ENCODE measurements around the gene ERC2. TPM values are rescaled to one million over a fixed set of nuclear protein-coding genes. Genes with fewer than 3 reads are reported as not detected.

Gene ERC2
- total and polyA plus RNA-seq, 2 of the 8 experiments (the other 6 are each of a cell fraction or from before 2014, with no cell fraction given): 16.4 to 22.8 TPM

- Histone ChIP-seq H2BK15ac (ENCODE audit: low read length) (no peak overlapping the region), H2AFZ (ENCODE audit: low read length) (no peak overlapping the region), H3K23ac (ENCODE audit: insufficient read length) (no peak overlapping the region), H4K91ac (replicated peaks; ENCODE audit: insufficient read length, low read length) (no peak overlapping the region), H2BK120ac (replicated peaks; ENCODE audit: low read depth, low read length) (no peak overlapping the region), H3K56ac (replicated peaks; ENCODE audit: insufficient read length, low read depth, low read length) (no peak overlapping the region), H2BK20ac (ENCODE audit: low read length) (no peak overlapping the region), H3K4me2 (ENCODE audit: insufficient read depth in 1 of 2, low read depth in 2 of 2, low read length in 2 of 2) (no peak overlapping the region), H3K9me3 (ENCODE audit: insufficient read depth in 2 of 2, low read depth in 1 of 2, low read length in 1 of 2) (no peaks in the 10 kb centered on the region; a peak in 1 of 4 replicates), H2BK5ac (ENCODE audit: low read depth, low read length) (no peak overlapping the region), H3K14ac (ENCODE audit: insufficient read length) (no peak overlapping the region), H3K18ac (ENCODE audit: extremely low read depth, low read length) (no peak overlapping the region), H3K4ac (replicated peaks; ENCODE audit: insufficient read length, low read depth, low read length) (no peak overlapping the region), H3K36me3 (ENCODE audit: control insufficient read depth in 2 of 4, insufficient read depth in 4 of 4, low read length in 3 of 4) (peaks cover 0 to 5% (median 0%) of the 10 kb centered on the region in 4 experiments; a peak in 2 of 8 replicates), H4K5ac (ENCODE audit: insufficient read length, low read depth, low read length) (no peak overlapping the region), H4K8ac (ENCODE audit: extremely low read depth, insufficient read depth, low read length) (no peak overlapping the region), H3K4me1 (replicated peaks in 1 of 4; ENCODE audit: control insufficient read depth in 3 of 4, insufficient read depth in 4 of 4, low read length in 3 of 4) (peaks cover 3 to 17% (median 11%) of the 10 kb centered on the region in 4 experiments), H3K79me1 (ENCODE audit: low read depth, low read length) (no peaks in the 10 kb centered on the region), H3K27me3 (replicated peaks in 1 of 4; ENCODE audit: control insufficient read depth in 3 of 4, extremely low read depth in 1 of 4, insufficient read depth in 3 of 4, low read length in 3 of 4) (no peaks in the 10 kb centered on the region), H2AK5ac (ENCODE audit: low read depth, low read length) (no peak overlapping the region), H3K4me3 (ENCODE audit: extremely low read depth in 1 of 4, insufficient read depth in 2 of 4, low read depth in 3 of 4, low read length in 4 of 4) (no peak overlapping the region), H2BK12ac (ENCODE audit: low read depth, low read length) (no peak overlapping the region), H3K9ac (replicated peaks in 1 of 4; ENCODE audit: extremely low read depth in 1 of 4, low read depth in 3 of 4, low read length in 3 of 4) (no peak overlapping the region), H3K27ac (ENCODE audit: low read depth, low read length) (no peak overlapping the region), H4K20me1 (replicated peaks in 1 of 2; ENCODE audit: control insufficient read depth in 1 of 2, insufficient read depth in 2 of 2, low read length in 2 of 2) (no peaks in the 10 kb centered on the region), H3K79me2 (ENCODE audit: control insufficient read depth in 1 of 2, insufficient read depth in 2 of 2, low read length in 2 of 2) (no peaks in the 10 kb centered on the region), H3K23me2 (ENCODE audit: low read depth, low read length) (no peaks in the 10 kb centered on the region)
- no peak for DNase-seq (ENCODE audit: low read depth in 1 of 2, low spot score in 2 of 2)
- POLR2A ChIA-PET (ENCODE audit: partially characterized antibody): no interaction called here
- CTCF ChIA-PET (ENCODE audit: partially characterized antibody): interaction anchor here (0.5 to 4.5 kb wide), 6 partner anchors 11 to 296 kb away, joined by 3 to 42 read pairs (median 4); no protein-coding TSS in a partner anchor
- no peak for FAIRE-seq
- TF ChIP-seq SIRT6 (IDR thresholded peaks at IDR 0.05; ENCODE audit: low read length) (no peak), RNF2 (IDR thresholded peaks at IDR 0.05; ENCODE audit: borderline replicate concordance, low read depth, low read length, missing control alignments, poor library complexity, severe bottlenecking) (no peak), ZNF274 (IDR thresholded peaks at IDR 0.05; ENCODE audit: borderline replicate concordance, extremely low read depth, low read length) (no peak), CTBP2 (IDR thresholded peaks at IDR 0.05; ENCODE audit: borderline replicate concordance, insufficient read depth, insufficient read length, low read length) (no peak), TEAD4 (IDR thresholded peaks at IDR 0.05; ENCODE audit: low read depth, low read length) (no peak), CBX8 (IDR thresholded peaks at IDR 0.05; ENCODE audit: borderline replicate concordance, low read depth, low read length) (no peak)
- 84% methylated on average over 3 of the region's 3 CpGs; no CpG with 5 or more reads in 1 of the 2 experiments for WGBS, 2 experiments (ENCODE audit: extremely low coverage in 1 of 2, insufficient coverage in 1 of 2, insufficient read length in 1 of 2, insufficient replicate concordance in 2 of 2, low coverage in 1 of 2, low lambda C conversion rate in 2 of 2, missing lambda C conversion rate in 1 of 2)
Observed at GRCh38 chr3:56291953-56292352, 176.3 kb downstream of the ERC2 start.

Data from H1 (cell line).